SH-SY5Y (cell line): ENCODE data around the gene SLC22A8.

Experiments
- GATA2 ChIP-seq: IDR thresholded peaks from 2 replicates; pipeline ENCODE4 v1.6.1; 2011; ENCODE audit warnings: mild to moderate bottlenecking, low read depth, low read length
- GATA3 ChIP-seq: IDR thresholded peaks from 2 replicates; pipeline ENCODE4 v1.6.1; 2011; ENCODE audit warnings: low read depth, mild to moderate bottlenecking, low read length, moderate library complexity

- TF ChIP-seq GATA2 (peak; percentile 90), GATA3 (no peak; the same call in 1 of the 2 replicates)
These were observed 1.8 kb upstream of the SLC22A8 start for GRCh38 chr11:63017306-63017974.
